Suppressor macrophage treated with lipopolysaccharide for 1 hour (primary cell): ENCODE measurements around the gene ATP5MK.
A peak's percentile ranks its signal among the peaks of the same experiment; 100 is the strongest.
"Not testable (repeated sequence)": the region's sequence is repeated elsewhere in the genome, so short reads cannot be mapped to it uniquely, and the experiment has no call there.

Experiments used
- DNase-seq, 3 donors: peaks; one replicate each; pipeline ENCODE4 v3.0.0-alpha.2; 2020 to 2022

Gene ATP5MK

GRCh38 chr10:103396067-103396788 lies at the start of gene ATP5MK, which contains the start of gene PDCD11:
ATP5MK (minus strand) TSS chr10:103396475; CDS start chr10:103392457, 4,018 bp downstream.
PDCD11 (plus strand) TSS chr10:103396626; CDS start chr10:103398427, 1,801 bp downstream.
- peak; percentile 99 to 100 (median 100) for DNase-seq

DNA sequence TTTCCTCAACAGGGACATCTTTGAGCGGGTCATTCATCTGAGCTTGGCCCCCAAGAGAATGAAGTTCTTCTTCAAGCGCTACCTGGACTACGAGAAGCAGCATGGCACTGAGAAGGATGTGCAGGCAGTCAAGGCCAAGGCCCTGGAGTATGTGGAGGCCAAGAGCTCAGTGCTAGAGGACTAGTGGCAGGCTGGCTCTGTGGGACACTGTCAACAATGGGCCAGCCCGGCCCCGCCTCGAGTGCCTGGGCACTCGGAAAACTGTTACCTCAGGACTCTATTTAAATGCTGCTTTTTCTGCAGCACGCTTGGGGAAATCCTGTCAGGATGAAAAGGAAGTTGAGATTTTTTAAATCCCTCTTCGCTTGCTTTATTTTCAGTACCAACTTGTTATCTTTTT lies 49.1 kb upstream of the ATP5MK start:
- no peak for DNase-seq

DNA sequence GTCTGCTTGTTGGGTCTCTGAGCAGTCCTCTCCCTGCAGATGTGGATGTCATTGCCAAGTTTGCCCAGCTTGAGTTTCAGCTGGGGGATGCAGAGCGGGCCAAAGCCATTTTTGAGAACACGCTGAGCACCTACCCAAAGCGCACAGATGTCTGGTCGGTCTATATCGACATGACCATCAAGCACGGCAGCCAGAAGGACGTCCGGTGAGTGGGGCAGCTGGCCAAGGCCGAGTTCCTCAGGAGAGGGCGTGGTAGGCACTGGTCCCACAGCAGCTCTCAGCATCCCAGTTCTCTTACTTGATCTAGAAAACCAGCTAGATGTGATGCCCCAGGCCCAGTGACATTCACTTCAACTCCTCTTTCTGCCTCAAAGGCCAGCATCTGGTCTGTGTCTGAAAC lies 48.2 kb upstream of the ATP5MK start:
- no peak for DNase-seq

- no peak for DNase-seq
Observed at GRCh38 chr10:103443475-103444185, 47.4 kb upstream of the ATP5MK start.

- peak; percentile 82 to 87 (median 86) for DNase-seq
Observed at GRCh38 chr10:103442031-103442461, 45.8 kb upstream of the ATP5MK start.

DNA sequence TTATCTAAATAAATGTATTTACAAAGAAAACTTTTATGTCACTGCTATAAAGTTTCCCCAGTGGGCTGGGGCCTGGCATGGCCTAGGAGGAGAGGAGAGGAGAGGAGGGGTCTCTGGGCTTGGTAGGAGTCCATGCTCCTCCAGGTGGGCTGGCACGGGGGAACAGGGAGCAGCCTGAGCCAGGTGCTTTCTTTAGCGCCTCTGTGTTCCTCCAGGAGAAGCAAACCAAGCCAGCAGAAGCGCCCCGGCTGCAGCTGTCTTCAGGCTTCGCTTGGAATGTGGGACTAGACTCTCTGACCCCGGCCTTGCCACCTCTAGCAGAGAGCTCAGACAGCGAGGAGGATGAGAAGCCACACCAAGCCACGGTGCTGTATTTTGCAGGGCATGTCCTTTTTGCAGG lies 45.3 kb upstream of the ATP5MK start:
- no peak for DNase-seq

GRCh38 chr10:103441206-103441605 lies 44.9 kb upstream of the ATP5MK start:
- no peak for DNase-seq

DNA sequence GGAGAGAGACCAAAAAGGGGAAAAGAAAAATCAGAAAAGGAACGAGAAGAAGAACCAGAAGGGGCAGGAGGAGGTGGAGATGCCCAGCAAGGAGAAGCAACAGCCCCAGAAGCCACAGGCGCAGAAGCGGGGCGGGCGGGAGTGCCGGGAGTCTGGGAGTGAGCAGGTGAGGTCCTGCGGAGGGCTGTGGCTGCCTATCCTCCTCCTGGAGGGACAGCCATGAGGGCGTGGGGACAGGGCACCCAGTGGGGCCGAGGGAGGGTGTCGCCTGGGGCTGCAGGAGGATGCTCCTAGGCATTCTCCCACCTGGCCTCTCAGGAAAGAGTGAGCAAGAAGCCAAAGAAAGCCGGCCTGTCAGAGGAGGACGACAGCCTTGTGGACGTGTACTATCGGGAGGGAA lies 44.1 kb upstream of the ATP5MK start:
- no peak for DNase-seq

DNA sequence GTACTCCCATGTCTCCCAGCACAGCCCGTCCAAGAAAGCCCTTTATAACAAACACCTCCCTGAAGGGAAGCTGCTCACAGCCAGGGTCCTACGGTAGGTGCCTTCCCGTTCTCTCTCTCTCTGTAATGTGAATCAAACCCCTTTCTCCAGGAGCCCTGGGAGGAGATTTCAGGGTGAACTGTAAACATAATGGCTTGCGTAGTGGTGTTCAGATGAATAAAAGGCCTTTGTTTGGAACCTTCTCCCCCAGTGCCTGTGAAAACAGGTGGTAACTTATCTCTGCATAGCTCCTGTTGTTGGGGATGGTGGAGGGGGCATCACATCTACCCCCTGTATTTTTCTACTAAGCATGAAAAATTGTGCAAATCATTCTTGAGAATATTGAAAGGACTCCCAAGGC lies 43.5 kb upstream of the ATP5MK start:
- no peak for DNase-seq

DNA sequence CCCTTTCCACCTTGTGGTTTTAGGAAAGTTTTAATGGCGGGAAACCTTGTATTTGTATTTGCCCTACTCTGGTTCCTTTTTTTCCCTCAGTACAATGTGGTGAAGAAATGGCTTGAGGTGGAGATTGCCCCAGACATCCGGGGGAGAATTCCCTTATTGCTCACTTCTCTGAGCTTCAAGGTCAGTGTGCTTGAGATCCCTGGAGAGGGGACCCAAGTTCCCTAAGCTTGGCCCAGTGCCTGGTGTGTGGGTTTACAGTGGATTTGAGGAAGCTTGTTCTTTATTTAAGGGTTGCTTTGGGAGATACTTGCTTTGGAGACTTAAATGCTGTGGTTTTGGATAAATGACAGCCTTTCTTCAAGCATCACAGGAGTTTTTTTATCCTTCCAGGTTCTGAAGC lies 37.6 kb upstream of the ATP5MK start:
- DNase-seq, result peak; percentile 94 to 97 (median 95)

DNA sequence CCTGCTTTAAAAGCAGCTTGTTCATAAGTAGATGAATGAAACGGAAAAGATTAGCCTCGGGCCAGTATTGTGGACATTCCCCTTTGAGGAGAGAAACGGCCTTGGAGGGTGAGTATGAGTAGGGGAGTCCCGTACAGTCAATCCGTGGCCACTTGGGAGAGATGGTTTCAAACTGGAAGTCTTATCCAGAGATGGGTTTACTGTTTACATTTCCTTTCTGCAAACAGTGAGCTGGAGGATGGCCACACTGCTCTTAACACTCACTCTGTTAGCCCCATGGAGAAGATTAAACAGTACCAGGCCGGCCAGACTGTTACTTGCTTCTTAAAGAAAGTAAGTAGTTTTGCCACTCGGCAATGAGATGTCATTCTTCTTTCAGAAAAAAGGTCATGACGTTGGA lies 35.6 kb upstream of the ATP5MK start:
- no peak for DNase-seq

DNA sequence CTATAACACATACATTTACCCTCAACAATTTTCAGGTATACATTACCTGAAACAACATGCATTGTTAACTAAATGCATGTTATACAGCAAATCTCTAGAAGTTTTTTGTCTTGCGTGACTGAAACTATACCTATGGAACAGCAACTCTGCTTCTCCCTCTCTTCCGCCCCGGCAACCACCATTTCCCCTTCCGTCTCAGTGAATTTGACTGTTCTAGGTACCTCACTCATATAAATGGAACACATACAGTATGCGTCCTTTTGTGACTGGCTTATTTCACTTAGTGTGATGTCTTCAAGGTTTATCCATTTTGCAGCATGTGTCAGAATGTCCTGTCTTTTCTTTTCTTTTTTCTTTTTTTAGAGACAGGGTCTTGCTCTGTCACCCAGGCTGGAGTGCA lies 33.4 kb upstream of the ATP5MK start:
- DNase-seq, result no peak

DNA sequence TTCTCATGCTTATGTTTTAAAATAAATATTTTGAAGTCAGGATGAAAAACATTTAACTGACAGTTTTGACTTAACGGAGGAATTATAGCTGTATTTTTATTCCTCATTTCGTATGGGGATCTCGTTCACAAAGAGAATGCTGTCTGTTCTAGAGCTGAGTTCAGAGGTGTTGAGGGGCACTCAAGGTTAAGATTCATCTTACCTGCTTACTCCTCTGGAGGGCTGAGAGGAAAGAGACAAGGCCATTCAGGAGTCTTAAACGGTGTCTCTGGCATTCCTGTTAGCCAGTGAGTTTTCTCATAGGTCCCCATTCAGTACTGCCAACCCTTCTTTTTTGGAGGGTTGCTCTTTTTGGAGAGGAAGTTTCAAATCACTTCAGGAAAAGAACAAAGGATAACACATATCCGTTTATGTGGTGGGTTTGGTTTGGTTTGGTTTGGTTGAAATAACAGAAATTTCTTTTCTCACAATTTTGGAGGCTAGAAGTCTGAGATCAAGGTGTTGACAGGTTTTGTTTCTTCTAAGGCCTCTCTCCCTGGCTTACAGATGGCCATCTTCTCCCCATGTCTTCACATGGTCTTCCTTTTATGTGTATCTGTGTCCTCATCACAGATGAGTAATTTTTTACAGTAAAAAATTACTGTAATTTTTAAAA lies 32.8 kb upstream of the ATP5MK start:
- DNase-seq, result no peak

DNA sequence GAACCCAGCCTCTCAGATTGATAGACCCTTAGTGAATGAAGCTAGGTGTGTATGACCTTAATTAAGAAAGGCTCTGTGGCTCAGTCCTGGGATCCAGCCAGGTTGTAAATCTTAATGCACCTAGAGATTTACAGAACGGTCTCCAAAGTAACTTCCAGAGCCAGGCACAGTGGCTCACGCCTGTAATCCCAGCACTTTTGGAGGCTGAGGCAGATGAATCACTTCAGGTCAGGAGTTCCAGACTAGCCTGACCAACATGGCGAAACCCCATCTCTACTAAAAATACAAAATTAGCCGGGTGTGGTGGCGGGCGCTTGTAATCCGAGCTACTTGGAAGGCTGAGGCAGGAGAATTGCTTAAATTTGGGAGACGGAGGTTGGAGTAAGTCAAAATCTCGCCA lies 31.6 kb upstream of the ATP5MK start:
- DNase-seq, result no peak

DNA sequence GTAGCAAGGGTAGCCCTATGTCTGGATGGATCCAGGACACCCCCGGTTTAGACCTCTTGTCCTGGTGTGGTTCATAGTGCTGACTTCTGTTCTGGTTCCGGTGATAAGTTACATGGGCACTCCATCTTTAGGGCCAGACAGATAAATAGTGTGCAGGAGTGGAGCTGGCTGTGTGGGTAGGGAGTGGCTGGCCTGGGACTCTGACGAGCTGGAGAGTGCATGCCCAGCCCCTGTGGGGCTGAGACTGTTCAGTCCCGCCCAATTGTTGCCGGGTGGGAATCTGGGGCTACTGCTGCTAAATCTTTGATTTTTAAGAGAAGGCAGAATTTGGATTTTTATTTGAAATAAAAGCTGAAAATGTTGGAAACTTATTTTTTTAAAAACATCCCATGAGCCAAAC lies 27.5 kb upstream of the ATP5MK start:
- DNase-seq, result no peak

DNA sequence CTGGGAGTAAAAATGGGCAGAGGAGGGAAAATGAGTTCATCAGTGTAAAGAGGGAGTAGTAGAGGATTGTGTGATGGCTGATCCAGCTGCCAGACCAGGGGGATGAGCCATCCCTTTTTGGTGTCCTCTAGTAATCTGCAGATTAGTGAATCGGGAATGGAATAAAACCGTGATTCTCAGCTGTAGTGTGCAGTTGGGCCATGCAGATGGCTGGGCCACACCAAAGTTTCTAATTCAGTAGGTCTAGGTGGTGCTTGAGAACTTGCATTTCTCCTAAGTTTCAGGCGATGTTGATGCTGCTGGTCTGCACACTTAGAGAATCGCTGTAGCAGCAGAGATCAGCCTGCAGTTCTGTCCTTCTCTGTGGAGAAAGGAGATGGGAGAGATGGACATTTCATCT lies 22.8 kb upstream of the ATP5MK start:
- no peak for DNase-seq

- no peak for DNase-seq
Observed at GRCh38 chr10:103417601-103418000, 21.3 kb upstream of the ATP5MK start.

DNA sequence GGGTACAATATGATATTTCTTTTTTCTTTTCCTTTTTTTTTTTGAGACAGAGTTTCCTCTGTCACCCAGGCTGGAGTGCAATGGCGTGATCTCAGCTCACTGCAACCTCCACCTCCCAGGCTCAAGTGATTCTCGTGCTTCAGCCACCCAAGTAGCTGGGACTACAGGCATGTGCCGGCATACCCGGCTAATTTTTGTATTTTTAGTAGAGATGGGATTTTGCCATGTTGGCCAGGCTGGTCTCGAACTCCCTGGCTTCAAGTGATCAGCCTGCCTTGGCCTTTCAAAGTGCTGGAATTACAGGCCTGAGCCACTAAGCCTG lies 20.8 kb upstream of the ATP5MK start:
- DNase-seq, result not testable (repeated sequence)

DNA sequence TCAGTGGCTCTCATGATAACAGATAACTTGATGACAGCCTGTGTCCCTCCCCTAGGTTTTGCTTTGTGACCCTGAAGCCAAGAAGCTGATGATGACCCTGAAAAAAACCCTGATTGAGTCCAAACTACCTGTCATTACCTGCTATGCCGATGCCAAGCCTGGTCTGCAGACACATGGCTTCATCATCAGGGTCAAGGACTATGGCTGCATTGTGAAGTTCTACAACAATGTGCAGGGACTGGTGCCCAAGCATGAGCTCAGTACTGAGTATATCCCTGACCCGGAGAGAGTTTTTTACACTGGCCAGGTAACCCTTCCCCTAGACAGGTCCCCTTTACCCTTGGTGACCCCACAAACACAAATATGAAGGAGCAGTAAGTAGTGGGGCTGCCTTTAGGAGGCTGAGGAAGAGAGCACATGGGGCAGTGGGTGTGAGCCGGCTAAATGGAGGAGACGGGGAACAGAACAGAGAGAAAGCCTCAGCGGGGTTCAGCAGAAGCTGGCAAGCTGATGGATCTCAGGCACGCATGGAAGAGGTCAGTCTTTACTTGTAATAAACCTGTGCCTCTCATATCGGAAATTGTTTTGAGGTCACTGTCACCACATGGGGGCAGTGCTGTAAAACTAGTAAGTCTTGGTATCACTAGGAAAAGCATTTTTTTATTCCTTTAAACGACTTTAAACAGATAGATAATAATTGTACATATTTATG lies 20.3 kb upstream of the ATP5MK start:
- peak; percentile 82 to 87 (median 87) for DNase-seq

DNA sequence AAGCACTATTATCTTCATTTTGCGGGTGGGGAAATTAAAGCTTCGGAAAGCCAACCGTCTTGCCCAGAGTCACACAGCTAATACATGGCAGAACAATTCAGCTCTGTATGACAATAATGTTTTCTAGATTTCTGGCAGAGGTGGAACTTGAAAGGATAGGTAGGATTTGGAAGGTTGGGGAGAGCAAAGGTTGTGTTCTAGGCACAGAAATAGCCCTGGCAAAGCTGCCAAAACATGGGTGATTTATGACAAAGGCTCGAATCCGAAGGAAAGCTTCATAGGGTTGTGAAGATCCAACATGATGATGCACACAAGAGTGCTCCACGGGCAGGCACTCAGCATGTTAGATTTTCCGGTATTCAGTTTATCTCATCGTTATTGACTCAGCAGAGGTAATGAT lies 19.3 kb upstream of the ATP5MK start:
- DNase-seq, result no peak

GRCh38 chr10:103413564-103413963 lies 17.3 kb upstream of the ATP5MK start:
- DNase-seq, result no peak

DNA sequence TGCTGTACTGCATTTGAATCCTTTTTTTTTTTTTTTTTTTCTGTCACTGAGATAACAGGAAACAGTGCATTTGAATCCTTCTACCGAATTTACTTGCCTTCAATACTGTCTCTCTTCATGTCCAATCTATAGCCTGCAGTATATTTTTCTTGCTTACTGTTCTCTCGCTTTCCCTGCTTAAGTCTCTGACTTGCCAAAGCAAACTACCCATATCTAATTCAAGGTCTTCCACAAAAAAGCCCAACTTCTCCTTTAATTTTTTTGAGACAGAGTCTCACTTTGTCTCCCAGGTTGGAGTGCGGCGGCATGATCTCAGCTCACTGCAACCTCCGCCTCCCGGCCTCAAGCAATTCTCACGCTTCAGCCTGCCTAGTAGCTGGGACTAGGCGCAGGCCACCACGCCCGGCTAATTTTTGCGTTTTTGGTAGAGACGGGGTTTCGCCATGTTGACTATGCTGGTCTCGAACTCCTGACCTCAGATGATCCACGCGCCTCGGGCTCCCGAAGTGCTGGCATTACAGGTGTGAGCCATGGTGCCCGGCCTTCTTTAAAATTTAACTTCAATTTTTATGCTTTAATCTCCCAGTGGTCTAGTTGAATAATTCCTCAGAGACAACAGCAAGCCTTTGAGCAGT lies 1.0 kb upstream of the ATP5MK start:
- peak in 1 of 3 donors; percentile 4 for DNase-seq

DNA sequence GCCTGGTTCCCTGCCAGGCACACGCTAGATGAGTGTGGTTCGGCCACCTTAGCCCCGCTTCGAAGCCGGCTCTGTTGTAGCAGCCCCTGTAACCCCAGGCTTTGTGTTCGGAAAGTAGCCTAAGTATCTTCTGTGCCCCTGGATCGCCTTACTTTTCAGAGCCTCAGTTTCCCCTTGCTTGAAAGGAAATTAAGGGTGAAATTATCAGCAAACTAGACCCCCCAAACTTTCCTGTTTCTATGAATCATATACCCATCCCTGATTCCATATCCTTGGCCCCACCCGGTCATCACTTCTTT lies 463 bp upstream of the ATP5MK start:
- DNase-seq, result peak in 1 of 3 donors; percentile 10
